HG03280 (cell line): ENCODE results near the gene WWTR1.
A peak's percentile ranks its signal among the peaks of the same experiment; 100 is the strongest.

Experiments used
- ATAC-seq: cut with Tn5 transposase; IDR thresholded peaks from one replicate; pipeline ENCODE4 v1.9.1; 2021; ENCODE audit warnings: mild to moderate bottlenecking, moderate library complexity; ENCODE audit not compliant: unreplicated experiment

WWTR1 gene

GRCh38 chr3:149507491-149508324 is 150.1 kb downstream of the WWTR1 start:
- no peak for ATAC-seq

- ATAC-seq = no peak
These were observed 150.9 kb downstream of the WWTR1 start for GRCh38 chr3:149506965-149507364.

- ATAC-seq = no peak
These were observed 151.3 kb downstream of the WWTR1 start for GRCh38 chr3:149506540-149506939.

GRCh38 chr3:149502438-149502837 is 155.4 kb downstream of the WWTR1 start:
- no peak for ATAC-seq

GRCh38 chr3:149501524-149501923 is 156.3 kb downstream of the WWTR1 start:
- ATAC-seq = no peak

- no peak for ATAC-seq
These were observed 159.7 kb downstream of the WWTR1 start for GRCh38 chr3:149497966-149498670.

GRCh38 chr3:149496891-149497290 is 160.9 kb downstream of the WWTR1 start:
- ATAC-seq = no peak

- ATAC-seq = no peak
These were observed 162.2 kb downstream of the WWTR1 start for GRCh38 chr3:149495581-149496125.

GRCh38 chr3:149494759-149495580 is 162.9 kb downstream of the WWTR1 start:
- ATAC-seq = no peak

- no peak for ATAC-seq
These were observed 163.6 kb downstream of the WWTR1 start for GRCh38 chr3:149494022-149494758.

GRCh38 chr3:149493315-149494021 is 164.4 kb downstream of the WWTR1 start:
- ATAC-seq = no peak

GRCh38 chr3:149490260-149490971 is 167.4 kb downstream of the WWTR1 start:
- ATAC-seq = no peak

- ATAC-seq = no peak
These were observed 168.7 kb downstream of the WWTR1 start for GRCh38 chr3:149489060-149489690.

- ATAC-seq = peak; percentile 75
These were observed 170.1 kb downstream of the WWTR1 start for GRCh38 chr3:149487598-149488197.

- ATAC-seq = no peak
These were observed 171.1 kb downstream of the WWTR1 start for GRCh38 chr3:149486726-149487125.

- ATAC-seq = no peak
These were observed 176.3 kb downstream of the WWTR1 start for GRCh38 chr3:149481491-149481890.

GRCh38 chr3:149481056-149481455 is 176.8 kb downstream of the WWTR1 start:
- ATAC-seq = no peak

- peak; percentile 95 for ATAC-seq
These were observed 177.4 kb downstream of the WWTR1 start for GRCh38 chr3:149480326-149481017.
